HG02973 (cell line): Measurements from ENCODE around the gene AUH.
A peak's percentile ranks its signal among the peaks of the same experiment; 100 is the strongest.
"Not testable (repeated sequence)": the region's sequence is repeated elsewhere in the genome, so short reads cannot be mapped to it uniquely, and the experiment has no call there.

Experiments
- ATAC-seq: cut with Tn5 transposase; IDR thresholded peaks from one replicate; pipeline ENCODE4 v1.9.1; 2021; ENCODE audit warnings: moderate library complexity; ENCODE audit not compliant: unreplicated experiment

Gene AUH

GRCh38 chr9:91361291-91362050, at the start of gene AUH:
TSS of gene AUH (minus strand) at chr9:91361918. CDS start at chr9:91361889, 29 bp downstream.
- peak; percentile 80 for ATAC-seq

- no peak for ATAC-seq
Observed at GRCh38 chr9:91411096-91411771, 49.5 kb upstream of the AUH start.

GRCh38 chr9:91410161-91410560, 48.4 kb upstream of the AUH start:
- ATAC-seq: no peak

GRCh38 chr9:91408475-91408874, 46.8 kb upstream of the AUH start:
- ATAC-seq: no peak

- ATAC-seq: no peak
Observed at GRCh38 chr9:91407580-91408318, 46.0 kb upstream of the AUH start.

- ATAC-seq: no peak
Observed at GRCh38 chr9:91405343-91406077, 43.8 kb upstream of the AUH start.

- no peak for ATAC-seq
Observed at GRCh38 chr9:91403665-91404543, 42.2 kb upstream of the AUH start.

GRCh38 chr9:91398926-91399325, 37.2 kb upstream of the AUH start:
- ATAC-seq: no peak

- ATAC-seq: peak; percentile 59
Observed at GRCh38 chr9:91395553-91396471, 34.1 kb upstream of the AUH start.

GRCh38 chr9:91395106-91395552, 33.4 kb upstream of the AUH start:
- no peak for ATAC-seq

GRCh38 chr9:91393826-91394225, 32.1 kb upstream of the AUH start:
- ATAC-seq: no peak

- ATAC-seq: no peak
Observed at GRCh38 chr9:91392435-91392834, 30.7 kb upstream of the AUH start.

- no peak for ATAC-seq
Observed at GRCh38 chr9:91391818-91392217, 30.1 kb upstream of the AUH start.

GRCh38 chr9:91391412-91391811, 29.7 kb upstream of the AUH start:
- ATAC-seq: no peak

- not testable (repeated sequence) for ATAC-seq
Observed at GRCh38 chr9:91389686-91390085, 28.0 kb upstream of the AUH start.

- ATAC-seq: no peak
Observed at GRCh38 chr9:91386765-91387164, 25.0 kb upstream of the AUH start.

- ATAC-seq: no peak
Observed at GRCh38 chr9:91384954-91385353, 23.2 kb upstream of the AUH start.

- ATAC-seq: no peak
Observed at GRCh38 chr9:91383577-91383976, 21.9 kb upstream of the AUH start.

GRCh38 chr9:91382298-91382697, 20.6 kb upstream of the AUH start:
- ATAC-seq: no peak
